ENCODE measurements around the gene SH3GL3.

SH3GL3 gene, protein sequence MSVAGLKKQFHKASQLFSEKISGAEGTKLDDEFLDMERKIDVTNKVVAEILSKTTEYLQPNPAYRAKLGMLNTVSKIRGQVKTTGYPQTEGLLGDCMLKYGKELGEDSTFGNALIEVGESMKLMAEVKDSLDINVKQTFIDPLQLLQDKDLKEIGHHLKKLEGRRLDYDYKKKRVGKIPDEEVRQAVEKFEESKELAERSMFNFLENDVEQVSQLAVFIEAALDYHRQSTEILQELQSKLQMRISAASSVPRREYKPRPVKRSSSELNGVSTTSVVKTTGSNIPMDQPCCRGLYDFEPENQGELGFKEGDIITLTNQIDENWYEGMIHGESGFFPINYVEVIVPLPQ

DNA sequence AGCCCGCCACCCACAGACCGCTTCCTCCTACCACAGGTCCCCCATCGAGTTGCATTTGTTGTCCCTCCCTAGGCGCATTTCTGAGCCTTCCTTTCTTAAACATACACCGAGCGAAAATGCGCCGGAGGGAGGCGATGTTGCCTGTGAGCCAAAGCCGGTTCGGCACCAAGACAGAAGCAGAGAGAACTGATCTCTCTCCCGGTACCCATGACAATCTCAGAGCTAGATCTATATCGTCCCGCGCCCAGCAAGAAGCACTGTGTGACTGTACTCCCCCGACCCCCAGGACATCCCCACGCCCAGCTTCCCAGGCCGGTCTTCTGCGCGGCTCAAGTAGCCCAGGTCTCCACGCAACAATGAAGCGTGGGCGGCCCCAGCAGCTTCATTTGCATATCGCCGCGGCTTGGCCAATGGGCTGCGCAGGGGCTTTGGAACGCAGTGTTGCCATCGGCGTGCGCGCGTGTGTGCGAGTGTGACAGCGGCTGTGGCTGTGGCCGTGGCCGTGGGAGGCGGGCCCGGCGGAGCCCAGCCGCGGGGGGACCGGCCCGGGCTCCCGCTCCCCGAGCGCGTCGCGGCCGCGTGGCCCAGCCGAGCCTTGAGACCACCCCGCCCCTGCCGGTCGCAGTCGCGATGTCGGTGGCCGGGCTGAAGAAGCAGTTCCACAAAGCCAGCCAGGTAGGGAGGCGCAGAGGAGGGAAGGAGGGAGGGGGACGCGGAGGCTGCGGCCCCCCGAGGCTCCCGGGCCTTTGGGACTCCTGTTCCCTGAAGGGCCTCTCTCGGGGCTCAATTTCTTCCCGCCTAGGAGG, at the start of gene SH3GL3:
TSS of gene SH3GL3 (plus strand) at position 438 of the 806 bp plus-strand sequence. CDS start at position 631, 193 bp downstream.
- DNase-seq, result peak in 1 of 2 experiments; percentile 39

DNA sequence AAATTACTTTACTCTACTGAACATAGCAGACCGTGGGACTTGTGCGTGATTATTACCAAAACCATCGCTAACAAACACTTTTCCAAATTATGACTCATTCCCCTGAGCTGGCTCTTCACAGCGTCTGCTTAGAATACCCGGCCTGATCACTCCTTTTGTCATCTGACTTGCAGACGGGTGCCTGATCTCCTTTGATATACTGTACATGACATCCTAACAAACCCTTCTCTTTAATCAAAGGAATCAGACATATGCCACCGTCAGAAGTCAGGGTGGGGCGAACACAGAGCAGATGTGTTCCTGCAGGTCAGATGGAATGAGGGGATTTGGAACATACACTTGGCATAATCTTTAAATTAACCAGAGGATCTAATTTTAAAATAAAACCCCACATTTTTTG, 48.5 kb upstream of the SH3GL3 start:
- no peak for DNase-seq

DNA sequence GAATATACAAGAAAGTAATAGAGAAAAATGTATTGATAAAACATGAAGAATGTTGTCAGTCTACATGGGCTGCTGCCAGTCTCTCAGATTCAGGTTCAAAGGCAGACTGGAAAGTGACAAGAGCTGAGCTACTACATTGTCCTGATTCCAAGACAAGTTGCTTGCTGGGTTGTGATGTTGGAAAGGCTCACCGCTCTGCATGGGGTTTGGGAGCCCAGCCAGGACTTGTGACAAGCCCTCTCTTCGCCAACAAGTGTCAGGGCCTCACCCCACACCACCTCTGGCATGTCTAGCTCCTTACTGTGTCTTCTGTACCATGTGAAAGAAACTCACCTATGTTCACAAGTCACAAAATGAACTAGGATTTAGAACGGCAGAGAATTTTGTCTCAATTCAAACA, 43.0 kb upstream of the SH3GL3 start:
- DNase-seq, result no peak

DNA sequence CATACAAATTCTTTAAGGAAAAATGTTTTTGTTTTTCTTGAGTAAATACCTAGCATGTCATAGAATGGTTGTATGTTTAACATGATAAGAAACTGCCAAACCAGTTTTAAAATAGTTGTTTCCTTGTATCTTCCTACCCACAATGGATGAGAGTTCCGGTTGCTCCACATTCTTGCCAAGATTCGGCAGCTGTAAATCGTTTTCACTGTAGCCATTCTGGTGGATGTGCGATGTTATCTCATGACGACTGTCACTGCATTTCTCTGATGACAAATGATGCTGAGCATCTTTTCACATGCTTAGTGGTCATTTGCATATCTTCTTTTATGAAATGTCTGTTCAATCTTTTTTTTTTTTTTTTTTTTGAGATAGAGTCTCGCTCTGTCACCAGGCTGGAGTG, 36.6 kb upstream of the SH3GL3 start:
- no peak for DNase-seq

DNA sequence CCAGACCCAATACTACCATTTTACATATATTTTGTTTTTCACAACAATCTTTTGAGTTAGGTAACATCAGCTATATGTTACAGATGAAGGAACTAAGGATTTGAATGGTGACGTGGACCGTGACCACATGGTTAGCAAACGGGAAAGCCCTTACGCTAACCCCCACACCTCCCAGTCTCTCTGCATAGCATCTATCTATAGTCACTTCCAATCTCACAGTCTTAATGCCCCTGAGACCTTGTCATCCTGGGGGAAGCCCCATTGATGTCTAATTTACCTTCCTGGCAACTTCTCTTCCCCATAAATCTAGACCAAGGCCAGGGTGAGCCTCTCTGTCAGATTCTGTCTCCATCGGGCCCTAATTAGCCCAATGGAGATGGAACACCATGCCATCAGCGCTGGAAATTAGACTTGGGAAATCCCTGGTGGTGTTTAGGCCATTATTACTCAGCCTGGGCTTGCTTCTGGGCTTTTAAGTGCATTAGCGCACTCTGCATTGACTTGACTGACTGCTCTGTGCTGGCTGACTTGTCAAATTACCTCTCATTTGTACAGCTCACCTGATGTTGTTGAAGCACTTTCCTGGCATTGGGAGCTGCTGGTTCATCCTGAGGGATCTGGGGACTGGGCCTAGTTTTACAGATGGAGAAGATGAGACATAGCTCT, 34.0 kb upstream of the SH3GL3 start:
- no peak for DNase-seq

DNA sequence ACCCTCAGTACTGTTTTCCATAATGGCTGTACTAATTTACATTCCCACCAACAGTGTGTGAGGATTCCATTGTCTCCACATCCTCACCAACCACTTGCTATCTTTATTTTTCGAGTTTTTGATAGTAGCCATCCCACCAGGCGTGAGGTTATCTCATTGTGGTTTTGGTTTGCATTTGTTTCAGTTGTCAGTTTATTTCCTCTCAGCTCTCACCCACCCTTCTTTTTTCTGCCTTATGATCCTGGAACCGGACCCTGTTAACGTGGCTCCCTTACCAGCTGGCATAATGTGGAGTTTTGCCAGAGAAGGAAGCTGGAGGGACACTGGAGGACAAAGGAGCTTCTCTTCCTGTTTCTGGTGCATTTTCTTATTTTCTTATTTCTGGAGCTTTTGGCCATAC, 25.1 kb upstream of the SH3GL3 start:
- no peak for DNase-seq

DNA sequence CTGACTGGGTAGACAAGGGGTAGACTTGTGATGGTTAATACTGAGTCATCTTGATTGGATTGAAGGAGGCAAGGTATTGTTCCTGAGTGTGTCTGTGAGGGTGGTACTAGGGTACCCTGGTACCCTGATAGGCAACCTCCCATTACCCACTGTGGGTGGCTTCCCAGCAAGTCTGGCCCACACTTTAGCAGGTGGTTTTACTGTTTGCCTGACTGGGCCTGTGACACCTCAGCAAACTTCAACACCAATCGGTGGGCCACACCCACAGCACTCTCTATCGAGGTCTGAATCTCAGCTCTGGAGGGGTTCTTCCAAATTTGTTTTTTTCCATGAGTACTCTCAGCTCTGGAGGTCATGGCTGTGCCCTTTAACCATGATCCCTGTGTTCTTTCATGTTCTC, 24.6 kb upstream of the SH3GL3 start:
- DNase-seq, result no peak

DNA sequence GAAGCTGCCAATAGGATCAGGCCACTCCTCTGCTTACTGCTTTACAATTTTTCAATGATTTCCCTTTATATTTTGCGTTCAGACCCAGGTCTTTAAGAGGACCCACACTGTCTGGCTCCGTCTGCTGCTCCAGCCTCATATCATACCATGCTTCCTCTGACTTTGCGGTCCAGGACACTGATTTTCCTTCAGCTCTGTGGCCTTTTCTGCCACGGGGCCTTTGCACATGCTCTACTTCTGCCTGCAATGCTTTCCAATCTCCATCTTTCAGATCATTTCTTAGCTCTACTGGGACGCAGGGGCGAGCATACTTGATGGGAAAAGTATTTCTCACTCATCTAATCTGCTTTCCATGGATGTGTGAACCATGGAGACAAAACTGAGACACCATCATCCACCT, 23.0 kb upstream of the SH3GL3 start:
- no peak for DNase-seq

DNA sequence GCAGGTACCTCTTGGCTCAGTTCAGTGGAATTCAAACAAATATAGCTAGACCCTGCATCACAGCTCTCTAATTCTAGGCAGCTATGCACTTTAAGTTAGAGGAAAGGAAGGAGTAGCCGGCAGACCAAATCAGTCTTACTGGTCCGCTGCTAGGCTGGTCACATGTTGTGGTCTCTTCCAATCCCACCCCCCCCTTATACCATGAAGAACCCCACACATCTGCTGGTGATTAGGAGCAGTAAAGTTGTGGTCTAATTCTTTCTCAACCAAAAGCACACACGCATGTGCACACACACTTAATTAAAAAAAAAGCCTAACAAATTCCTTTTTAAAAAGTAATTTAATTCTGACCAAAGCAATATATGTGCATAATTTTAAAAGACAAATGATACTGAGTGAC, 16.7 kb upstream of the SH3GL3 start:
- no peak for DNase-seq

DNA sequence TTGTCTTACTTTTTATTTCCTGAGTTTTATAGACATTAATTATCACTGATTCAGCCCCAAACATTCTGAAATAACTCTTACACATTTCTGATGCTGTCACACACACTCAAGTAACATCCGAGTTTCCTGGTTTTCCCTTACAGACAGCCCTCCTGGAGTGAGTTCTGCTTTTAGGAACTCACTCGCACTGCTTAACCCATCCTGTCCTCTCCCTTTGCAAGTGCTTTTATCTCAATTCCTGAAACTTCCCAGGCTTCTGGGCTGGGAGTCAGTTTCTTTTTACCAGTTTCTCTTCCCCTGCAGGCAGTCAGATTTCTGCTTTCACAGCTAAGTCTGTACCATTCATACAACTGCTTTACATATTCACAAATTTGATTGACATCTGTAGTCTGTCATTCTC, 15.6 kb upstream of the SH3GL3 start:
- no peak for DNase-seq

DNA sequence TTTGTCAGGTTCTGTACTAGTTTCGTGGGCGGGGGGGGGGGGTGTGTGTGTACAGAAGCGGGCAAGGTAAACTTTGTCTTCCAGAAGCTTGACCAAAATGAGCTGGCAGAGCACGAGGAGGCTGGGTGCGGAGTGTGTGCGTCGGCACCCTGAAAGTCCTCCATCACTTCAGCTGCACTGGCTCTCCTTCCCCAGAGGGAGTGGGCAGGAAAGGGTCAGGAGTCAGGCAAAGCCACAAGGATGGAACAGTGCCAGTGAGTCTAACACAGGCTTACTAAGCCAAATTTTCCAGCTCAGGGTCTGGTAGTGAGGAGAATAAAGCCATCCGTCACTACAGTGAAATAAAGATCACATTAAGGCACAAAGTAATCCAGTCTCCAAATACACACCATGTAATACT, 11.9 kb upstream of the SH3GL3 start:
- no peak for DNase-seq

DNA sequence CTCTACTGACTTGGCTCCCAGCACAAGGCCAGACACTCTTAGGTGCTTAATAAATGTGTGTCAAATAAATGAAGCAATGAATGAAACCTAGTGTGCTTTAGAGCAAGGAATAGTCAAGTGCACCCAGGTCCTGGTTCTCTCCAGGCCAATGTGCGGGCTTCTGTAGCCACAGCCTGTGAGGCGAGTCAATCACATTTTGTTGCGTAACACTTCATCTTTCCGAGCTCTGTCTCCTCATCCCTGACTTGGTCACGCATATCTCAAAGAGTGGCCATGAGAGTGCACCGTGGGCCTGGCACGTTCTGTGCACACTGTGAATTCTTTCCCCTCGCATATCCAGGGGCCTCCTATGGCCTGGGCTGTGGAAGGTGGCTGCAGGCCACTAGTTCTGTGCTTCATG, 11.4 kb upstream of the SH3GL3 start:
- no peak for DNase-seq

DNA sequence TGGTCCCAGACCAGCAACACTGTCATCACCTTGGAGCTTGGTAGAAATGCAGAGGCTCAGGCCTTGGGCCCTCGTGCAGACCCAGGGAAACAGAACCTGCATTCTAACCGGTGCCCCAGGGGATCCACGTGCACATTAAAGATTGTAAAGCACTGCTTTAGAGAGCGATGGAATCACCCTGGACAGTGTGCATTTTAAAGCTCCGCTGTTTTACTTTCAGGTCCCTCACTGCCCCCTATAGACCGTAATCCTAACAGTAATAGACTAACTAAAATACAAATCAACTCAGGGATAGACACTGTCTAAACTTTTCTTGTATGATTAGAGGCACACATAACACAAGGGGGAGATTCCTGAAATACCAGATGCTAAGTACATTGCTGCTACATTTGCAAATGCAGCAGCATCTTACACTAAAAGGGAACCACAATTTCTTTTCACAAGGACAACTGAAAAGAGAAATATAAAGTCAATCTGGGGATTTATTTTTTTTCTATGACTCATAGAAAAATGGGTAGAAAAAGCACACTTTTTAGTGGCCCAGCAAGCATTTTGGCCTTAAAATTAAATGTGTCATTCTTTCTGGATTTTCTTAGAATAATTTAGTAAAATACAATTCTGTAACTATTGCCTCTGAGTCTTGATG, 10.5 kb upstream of the SH3GL3 start:
- no peak for DNase-seq

DNA sequence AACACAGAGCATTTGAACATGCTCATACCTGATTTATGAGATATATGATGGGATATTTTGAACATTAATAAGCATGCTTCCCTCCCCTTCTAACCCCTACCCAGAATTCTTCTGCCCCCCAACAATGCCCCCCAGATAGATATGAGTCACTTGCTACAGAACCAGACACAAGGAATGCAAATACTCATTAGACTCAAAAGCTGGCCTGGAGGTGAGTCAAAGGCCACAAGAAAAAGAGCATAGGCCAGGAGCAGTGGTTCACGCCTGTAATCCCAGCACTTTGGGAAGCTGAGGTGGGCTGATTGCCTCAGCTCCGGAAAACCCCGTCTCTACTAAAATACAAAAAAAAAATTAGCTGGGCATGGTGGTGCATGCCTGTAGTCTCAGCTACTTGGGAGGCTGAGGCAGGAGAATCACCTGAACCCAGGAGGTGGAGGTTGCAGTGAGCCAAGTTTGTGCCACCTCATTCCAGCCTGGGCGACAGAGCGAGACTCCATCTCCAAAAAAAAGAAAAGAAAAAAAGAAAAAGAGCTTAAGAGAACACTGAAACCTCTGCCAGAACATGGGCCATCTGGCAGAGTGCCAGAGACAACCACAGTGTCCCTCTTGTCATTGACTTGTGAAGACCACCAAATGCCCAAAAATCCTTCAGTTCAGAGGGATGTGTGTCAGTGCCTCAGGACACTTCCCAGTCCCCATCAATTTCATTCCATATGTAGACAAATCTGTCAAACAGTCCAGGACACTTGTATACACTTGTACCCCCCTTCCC, 3.9 kb upstream of the SH3GL3 start:
- DNase-seq, result no peak

DNA sequence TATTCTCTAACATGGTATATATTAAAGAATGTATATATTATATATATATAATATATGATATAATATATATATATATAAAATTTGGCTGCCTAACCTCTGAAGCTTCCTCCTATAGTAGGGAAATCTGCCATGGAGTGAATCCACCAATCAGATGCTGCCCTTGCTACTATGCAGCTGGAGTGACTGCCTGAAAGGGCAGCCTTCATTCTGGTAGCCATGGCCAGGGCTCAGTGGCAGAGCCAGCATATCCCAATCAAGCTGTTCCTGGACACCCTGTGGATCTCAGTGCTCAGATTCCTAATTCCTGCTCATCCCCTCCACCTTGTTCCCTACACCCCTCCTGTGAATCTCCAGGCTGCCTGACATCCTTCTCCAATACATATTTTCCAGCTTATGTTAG, 2.2 kb upstream of the SH3GL3 start:
- no peak for DNase-seq

DNA sequence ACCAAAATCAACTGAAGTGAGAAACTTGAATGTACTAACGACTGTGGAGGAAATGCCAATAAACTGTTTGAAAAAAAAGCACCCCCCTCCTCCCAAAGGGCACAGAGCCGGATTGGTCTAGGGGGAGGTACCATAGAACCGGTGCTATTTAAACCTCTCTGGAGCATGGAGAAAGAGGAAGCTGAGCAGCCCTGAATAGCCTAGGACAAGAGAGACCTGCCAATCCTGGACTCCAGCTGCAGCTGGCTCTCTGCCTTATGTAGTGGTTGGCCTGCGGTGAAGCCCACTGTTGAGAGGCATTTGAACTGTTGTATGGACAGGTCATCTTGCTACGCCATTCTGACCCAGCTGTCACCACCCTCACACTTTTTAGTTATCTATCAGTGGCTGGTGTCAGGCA, 1.5 kb upstream of the SH3GL3 start:
- no peak for DNase-seq

DNA sequence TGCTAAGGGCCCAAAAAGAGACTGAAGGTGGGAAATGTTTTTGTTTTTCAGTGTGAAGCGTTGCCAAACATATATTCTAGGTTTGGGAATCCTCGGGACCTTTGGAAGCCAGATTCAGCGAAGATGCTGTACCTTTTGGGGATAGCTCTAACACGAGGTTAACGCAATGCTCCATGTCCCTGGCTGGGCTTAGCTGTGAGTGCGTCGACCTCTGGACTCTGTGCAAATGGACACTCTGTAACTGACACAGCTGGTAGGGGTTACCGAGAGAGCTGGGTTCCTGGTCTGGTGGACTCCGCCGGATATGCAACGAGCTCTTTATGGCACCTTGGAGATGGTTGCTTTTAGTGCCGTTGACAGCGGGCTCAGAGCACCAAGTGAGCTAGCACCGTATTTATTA, 724 bp upstream of the SH3GL3 start:
- no peak for DNase-seq

DNA sequence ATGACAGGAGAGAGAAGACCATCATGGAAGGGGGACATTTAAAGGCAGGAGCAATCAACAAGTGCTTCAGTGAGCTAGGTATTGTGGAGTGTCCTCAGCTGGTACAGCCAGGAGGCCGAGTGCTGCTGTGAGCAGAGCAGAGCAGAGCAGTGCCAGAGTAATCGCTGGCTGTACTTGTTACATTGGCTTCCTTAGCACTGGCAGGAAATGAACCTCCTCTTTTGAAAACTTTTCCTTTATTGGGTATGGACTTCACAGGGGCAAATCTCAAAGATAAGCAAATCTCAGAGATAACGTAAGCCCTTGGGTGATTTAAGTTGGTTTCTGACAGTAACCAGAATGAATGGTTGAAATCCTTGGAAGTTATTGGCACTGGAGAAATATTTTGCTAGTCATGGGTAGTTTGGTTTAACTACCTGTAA, 2.1 kb downstream of the SH3GL3 start:
- no peak for DNase-seq

DNA sequence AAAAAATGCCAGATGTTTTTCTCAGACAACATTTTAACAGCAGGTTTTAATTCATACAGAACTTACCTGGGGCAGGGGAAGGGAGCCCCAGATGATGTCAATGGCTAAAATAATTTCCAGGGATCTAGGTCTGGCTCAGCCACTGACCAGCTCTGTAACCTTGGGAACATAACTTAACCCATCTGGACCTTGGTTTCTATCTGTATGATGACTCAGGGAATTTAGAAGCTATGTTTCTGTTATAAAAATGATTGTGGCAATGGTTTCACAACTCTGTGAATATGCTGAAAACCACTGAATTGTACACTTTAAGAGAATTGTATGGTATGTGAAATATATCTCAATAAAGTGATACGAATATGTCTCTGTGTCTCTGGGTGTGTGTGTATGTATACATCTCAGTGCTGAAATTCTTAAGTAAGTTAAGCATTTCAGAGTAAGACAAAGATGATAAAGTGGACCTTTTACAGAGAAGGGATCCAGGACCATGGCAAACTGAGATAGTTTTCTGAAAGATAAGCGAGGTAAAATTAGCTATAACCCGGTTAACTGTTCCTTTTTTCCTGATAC, 2.9 kb downstream of the SH3GL3 start:
- no peak for DNase-seq

DNA sequence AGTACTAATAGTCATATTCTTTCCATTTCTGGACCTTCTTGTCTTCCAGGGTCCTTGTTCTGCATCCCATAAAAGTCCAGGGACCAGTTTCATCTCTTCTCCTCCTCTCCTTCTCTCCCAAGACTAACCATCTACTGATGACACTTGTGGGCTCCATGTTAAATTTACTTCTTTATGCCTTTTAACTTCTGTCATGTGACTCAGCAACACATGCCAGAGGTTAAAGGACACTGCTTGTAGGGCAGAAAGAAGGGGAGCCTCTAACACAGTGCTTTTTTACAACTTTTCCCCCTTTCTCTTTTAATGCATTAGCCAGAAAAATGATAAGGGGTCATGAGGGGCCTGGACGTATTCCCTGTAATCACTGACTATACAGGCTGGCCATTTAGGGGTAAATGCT, 10.0 kb downstream of the SH3GL3 start:
- DNase-seq, result no peak

DNA sequence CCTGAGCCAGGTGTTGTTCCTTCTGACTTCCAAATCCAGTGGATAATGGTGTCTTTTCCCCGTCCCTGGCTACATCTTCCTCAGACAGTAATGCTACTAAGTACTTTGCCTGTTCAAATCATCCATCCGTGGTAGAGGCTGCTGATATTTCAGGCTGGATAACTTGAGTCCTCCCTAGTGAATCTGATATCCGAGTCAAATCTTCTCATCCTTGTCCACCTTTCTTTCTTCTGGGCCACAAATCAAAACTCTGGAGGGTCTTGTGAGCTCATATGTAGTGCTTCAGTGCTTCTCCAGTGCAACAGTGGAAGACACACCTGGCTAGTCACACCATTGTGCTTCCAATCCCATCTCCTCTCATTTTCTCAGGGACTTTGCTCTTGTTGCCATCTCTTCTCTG, 11.2 kb downstream of the SH3GL3 start:
- no peak for DNase-seq

DNA sequence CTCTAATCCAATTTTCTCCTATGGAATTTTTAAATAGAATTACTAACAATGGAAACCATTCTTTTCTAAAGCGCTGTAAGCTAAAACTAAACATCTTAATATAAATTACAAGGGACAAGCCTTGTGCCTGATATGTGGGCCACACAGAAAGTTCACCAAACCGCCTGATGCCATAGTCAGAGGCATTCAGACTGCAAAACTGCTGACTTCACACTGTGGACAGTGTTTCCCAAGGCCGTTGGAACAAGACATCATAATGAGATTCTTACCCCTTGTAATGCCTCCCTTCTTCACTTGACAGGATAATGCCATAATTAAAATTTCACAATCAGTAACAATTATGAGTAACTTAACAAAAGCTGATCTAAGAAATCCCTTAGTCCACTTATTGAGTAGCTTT, 14.9 kb downstream of the SH3GL3 start:
- no peak for DNase-seq
